SKM-1 treated with dmso at 0.1 percent for 144 hours (cell line): ENCODE results near the gene SEC16A.

ENCODE experiments used
- DNase-seq: peaks from one replicate; lab custom pipeline; 2025; ENCODE audit not compliant: unreplicated experiment; lab: John Stamatoyannopoulos, UW

Gene SEC16A

GRCh38 chr9:136402067-136402466 lies 80.8 kb downstream of the SEC16A start:
- no peak for DNase-seq

GRCh38 chr9:136401173-136401922 lies 81.5 kb downstream of the SEC16A start:
- no peak for DNase-seq

GRCh38 chr9:136400038-136400834 lies 82.6 kb downstream of the SEC16A start, which contains the start of gene SNAPC4:
SNAPC4 (minus strand) TSS chr9:136400170; CDS start chr9:136398428, 1,742 bp downstream.
- peak; percentile 77 for DNase-seq

GRCh38 chr9:136399176-136400037 lies 83.4 kb downstream of the SEC16A start:
- DNase-seq = peak; percentile 6

- no peak for DNase-seq
These were observed 84.6 kb downstream of the SEC16A start for GRCh38 chr9:136398286-136398685.

- DNase-seq = no peak
These were observed 85.2 kb downstream of the SEC16A start for GRCh38 chr9:136397643-136398042.

GRCh38 chr9:136396219-136396515 lies 86.7 kb downstream of the SEC16A start:
- no peak for DNase-seq

GRCh38 chr9:136395345-136396218 lies 87.3 kb downstream of the SEC16A start:
- DNase-seq = no peak

- DNase-seq = no peak
These were observed 87.9 kb downstream of the SEC16A start for GRCh38 chr9:136395020-136395340.

GRCh38 chr9:136394312-136395019 lies 88.4 kb downstream of the SEC16A start:
- no peak for DNase-seq

- no peak for DNase-seq
These were observed 89.3 kb downstream of the SEC16A start for GRCh38 chr9:136393531-136393930.

- DNase-seq = no peak
These were observed 90.0 kb downstream of the SEC16A start for GRCh38 chr9:136392538-136393449.

- DNase-seq = no peak
These were observed 90.9 kb downstream of the SEC16A start for GRCh38 chr9:136391737-136392537.
